Nephron progenitor cell (in vitro differentiated cells): ENCODE results near the gene TMEM187.
A peak's percentile ranks its signal among the peaks of the same experiment; 100 is the strongest.

Experiments used
- DNase-seq: peaks from one replicate; pipeline ENCODE4 v3.0.0; 2021
- H3K27ac Mint-ChIP-seq: 2 replicates; pipeline ENCODE4 v1.8.0; 2021; ENCODE audit warnings: mild to moderate bottlenecking, moderate library complexity, mixed read lengths
- H3K27me3 Mint-ChIP-seq: 2 replicates; pipeline ENCODE4 v1.8.0; 2021; ENCODE audit warnings: mild to moderate bottlenecking, low read depth, mixed read lengths; ENCODE audit not compliant: poor library complexity
- H3K36me3 Mint-ChIP-seq: 2 replicates; pipeline ENCODE4 v1.8.0; 2021; ENCODE audit warnings: low read depth, mixed read lengths
- H3K4me1 Mint-ChIP-seq: 2 replicates; pipeline ENCODE4 v1.8.0; 2021; ENCODE audit warnings: mixed read lengths
- H3K4me3 Mint-ChIP-seq: 2 replicates; pipeline ENCODE4 v1.8.0; 2021; ENCODE audit warnings: mild to moderate bottlenecking, moderate library complexity, mixed read lengths
- H3K9me3 Mint-ChIP-seq: 2 replicates; pipeline ENCODE4 v1.8.0; 2021; ENCODE audit warnings: mild to moderate bottlenecking, moderate library complexity, mixed read lengths
- TF ChIP-seq, protein P1 (sequence below): fragments of 200-600 bp; sonication (generic); IDR thresholded peaks from 2 replicates; pipeline ENCODE4 v1.5.0; 2021; ENCODE audit warnings: antibody characterized with exemption

The TMEM187 gene

DNA sequence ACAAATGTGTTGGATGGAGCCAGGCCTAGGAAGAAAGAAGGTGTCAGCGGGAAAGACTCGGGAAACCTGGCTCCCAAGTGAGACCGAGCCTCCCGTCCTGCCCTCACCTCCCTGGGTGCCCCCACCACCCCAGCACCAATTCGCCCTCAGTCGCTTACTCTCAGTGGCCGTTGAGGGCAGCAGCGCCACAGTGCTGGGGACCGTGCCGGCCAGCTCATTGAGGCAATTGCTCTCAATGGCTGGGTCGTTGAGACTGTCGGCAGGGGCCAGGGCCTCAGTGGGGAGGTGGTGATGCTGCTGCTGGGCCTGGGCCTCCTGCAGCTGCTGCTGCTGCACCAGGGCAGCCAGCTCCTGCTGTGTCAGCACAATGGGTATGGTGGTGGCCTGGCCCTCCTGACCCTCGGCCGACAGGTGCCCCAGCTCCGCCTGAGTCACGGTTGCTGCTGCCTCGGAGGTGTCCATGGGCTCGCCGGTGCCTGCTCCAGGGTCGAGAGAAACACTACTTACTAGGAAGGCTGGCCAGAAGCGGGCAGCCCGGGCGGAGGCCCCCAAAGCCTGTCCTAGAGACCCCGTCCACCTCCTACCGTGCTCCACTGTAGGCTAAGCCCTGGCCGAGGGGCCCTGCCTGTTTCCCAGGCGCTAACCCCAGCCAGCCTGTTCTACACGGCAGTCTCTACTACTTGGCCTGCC is 20.7 kb upstream of the TMEM187 start:
- no peaks in the 10 kb centered on the region for H3K9me3 Mint-ChIP-seq
- no peak overlapping the region for H3K4me3 Mint-ChIP-seq
- no peak for DNase-seq
- H3K27ac Mint-ChIP-seq = no peak overlapping the region
- H3K36me3 Mint-ChIP-seq = peaks cover 60% of the 10 kb centered on the region
- H3K4me1 Mint-ChIP-seq = peaks cover 48% of the 10 kb centered on the region
- peaks cover 3% of the 10 kb centered on the region for H3K27me3 Mint-ChIP-seq
- TF ChIP-seq, protein P1, sequence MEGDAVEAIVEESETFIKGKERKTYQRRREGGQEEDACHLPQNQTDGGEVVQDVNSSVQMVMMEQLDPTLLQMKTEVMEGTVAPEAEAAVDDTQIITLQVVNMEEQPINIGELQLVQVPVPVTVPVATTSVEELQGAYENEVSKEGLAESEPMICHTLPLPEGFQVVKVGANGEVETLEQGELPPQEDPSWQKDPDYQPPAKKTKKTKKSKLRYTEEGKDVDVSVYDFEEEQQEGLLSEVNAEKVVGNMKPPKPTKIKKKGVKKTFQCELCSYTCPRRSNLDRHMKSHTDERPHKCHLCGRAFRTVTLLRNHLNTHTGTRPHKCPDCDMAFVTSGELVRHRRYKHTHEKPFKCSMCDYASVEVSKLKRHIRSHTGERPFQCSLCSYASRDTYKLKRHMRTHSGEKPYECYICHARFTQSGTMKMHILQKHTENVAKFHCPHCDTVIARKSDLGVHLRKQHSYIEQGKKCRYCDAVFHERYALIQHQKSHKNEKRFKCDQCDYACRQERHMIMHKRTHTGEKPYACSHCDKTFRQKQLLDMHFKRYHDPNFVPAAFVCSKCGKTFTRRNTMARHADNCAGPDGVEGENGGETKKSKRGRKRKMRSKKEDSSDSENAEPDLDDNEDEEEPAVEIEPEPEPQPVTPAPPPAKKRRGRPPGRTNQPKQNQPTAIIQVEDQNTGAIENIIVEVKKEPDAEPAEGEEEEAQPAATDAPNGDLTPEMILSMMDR = no peak

DNA sequence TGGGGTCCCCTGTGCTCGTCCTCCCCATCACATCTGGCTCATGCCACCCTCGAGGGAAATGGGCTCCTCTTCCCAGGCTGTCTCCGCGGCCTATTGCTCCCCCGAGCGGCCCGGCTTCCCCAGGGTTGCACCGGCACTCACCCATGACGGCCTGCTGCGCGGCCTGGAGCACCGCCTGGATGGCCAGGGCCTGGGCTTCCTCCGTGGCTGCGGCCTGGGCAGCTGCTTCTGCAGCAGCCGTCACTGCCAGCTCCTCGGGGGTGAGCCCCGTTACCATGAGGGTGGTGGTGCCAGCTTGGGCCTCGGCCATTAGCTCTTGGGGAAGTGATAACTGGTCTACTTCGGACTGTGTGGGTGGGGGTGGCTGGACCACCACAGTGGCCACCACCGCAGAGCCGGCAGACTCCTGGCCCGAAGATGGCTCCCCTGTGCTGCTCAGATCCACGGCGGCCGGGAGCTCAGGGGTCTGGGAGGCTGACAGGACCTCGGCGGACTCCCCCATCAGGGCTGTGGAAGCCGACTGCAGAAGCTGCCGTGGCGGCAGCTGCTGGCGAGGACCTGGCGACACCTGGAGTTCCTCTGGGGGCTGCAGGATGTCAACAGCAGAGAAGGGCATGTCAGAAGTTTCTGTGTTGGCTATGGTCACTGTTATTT is 20.1 kb upstream of the TMEM187 start:
- DNase-seq = no peak
- TF ChIP-seq, protein P1 = no peak
- peaks cover 44% of the 10 kb centered on the region for H3K4me1 Mint-ChIP-seq
- peaks cover under 1% of the 10 kb centered on the region for H3K27me3 Mint-ChIP-seq
- H3K36me3 Mint-ChIP-seq = peaks cover 57% of the 10 kb centered on the region
- no peaks in the 10 kb centered on the region for H3K9me3 Mint-ChIP-seq
- no peak overlapping the region for H3K4me3 Mint-ChIP-seq
- H3K27ac Mint-ChIP-seq = no peak overlapping the region

DNA sequence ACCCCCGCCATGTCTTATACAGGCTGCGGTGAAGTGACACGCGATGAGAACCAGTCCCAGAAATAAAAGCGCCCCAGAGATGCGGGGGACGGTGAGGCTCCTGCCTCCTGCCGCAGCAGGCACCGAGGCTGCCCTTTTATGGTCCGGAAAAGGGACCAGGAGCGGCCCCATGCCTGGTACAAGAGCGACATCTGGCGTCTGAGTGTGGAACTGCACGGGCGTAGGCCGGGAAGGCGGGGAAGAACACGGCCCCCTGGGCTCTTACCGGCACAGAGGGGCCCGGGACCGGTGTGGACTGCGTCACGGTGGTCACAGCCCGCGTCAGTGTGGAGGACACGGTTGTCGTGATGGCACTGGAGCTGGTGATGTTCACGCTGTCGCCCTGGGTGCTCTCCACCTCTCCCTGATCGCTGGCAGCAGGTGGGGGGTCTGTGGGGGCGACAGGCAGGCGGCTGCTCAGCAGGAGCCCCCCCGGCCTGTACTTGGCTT is 19.2 kb upstream of the TMEM187 start:
- Mint-ChIP-seq H3K27me3 (no peaks in the 10 kb centered on the region), H3K36me3 (peaks cover 50% of the 10 kb centered on the region), H3K27ac (no peak overlapping the region), H3K9me3 (no peaks in the 10 kb centered on the region), H3K4me3 (no peak overlapping the region), H3K4me1 (peaks cover 36% of the 10 kb centered on the region)
- TF ChIP-seq, protein P1 = peak; percentile 100
- DNase-seq = peak; percentile 90

DNA sequence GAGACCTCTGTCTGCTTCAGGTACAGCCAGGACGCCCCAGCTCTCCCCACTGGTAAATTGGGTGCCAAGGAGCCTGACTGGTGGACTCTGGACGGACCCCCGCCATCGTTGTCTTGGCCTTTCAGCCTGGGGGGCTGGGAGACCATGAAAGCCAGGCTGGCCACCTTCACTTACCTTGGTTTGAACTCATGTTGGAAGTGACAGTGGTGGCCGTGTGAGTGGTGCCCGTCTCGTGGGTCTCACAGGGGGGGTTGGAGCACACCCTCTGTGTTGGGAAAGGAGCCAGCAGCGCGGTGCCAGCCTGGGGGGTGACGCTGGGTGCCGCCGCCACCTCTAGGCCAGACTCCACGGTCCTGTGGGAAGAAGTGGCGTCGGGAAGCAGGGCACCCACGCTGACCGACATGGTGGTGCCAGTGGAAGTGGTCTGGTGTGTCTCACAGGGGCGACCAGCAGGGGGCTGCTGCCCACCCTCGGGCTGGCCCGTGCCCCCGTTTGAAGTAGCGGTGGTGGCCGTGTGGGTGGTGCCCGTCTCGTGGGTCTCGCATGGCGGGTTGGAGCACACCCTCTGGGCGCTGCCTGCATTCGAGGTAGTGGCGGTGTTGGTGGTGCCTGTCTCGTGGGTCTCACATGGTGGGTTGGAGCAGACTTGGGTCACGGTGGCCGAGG is 18.5 kb upstream of the TMEM187 start:
- no peaks in the 10 kb centered on the region for H3K9me3 Mint-ChIP-seq
- H3K36me3 Mint-ChIP-seq = peaks cover 44% of the 10 kb centered on the region
- TF ChIP-seq, protein P1 = no peak
- H3K4me3 Mint-ChIP-seq = no peak overlapping the region
- no peaks in the 10 kb centered on the region for H3K27me3 Mint-ChIP-seq
- H3K4me1 Mint-ChIP-seq = peaks cover 29% of the 10 kb centered on the region
- DNase-seq = no peak
- peak overlapping the region; percentile 72 for H3K27ac Mint-ChIP-seq

DNA sequence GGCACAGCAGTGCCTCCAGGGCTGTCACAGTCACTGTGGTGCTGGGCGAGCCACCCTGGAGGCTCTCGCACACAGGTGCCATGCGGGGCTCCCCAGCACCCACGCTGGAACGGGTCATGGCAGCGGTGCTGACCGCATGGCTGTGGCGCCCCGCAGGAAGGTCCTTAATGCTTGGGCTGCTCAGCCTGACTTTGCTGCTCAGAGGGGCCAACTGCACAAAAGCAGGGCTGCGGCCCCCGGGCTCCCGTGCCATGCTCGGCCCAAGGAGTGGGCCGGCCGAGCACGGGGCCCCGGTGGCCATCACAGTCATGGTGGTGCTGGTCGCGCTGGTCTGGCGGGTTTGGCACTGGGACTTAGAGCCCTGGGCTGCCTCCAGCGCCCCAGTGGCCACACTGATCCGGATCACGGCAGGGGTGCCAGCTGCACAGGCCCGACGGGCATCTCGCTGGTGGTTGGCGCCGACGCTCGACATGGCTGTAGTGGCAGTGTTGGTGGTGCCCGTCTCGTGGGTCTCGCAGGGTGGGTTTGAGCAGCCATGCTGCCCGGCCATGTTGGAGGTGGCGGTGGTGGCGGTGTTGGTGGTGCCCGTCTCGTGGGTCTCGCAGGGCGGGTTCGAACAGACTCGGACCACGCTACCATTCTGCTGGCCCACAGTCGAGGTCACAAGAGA is 17.9 kb upstream of the TMEM187 start:
- Mint-ChIP-seq H3K9me3 (no peaks in the 10 kb centered on the region), H3K36me3 (peaks cover 40% of the 10 kb centered on the region), H3K27ac (no peak overlapping the region), H3K4me3 (no peak overlapping the region), H3K27me3 (no peaks in the 10 kb centered on the region), H3K4me1 (peaks cover 22% of the 10 kb centered on the region)
- TF ChIP-seq, protein P1 = no peak
- no peak for DNase-seq
